ENCODE measurements around the gene UBA52.

DNA sequence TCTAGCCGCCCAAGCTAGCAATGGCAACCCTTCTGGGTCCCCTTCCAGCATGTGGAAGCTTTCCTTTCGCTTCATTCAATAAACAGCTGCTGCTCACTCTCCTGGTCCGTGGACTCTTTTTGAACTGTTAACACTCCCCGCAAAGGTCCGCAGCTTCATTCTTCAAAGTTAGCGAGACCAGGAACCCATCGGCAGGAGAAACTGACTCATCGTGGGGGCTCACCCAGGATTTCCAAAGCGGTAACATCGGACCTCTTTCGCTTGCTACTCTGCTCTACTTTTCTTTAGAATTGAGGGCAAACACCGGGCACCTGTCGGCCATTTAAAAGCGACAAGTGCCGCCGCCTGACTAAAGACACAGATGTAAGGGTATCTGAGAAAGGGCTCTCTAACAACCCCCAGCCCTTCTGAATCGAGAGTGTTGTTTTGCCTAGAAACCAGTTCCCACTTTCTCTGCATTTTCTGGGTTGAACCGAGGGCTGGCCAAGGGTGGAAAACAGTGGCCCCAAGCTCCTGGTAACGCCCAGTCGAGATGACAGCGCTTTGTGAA is 5.8 kb downstream of the UBA52 start:
- TF ChIP-seq, protein P1, sequence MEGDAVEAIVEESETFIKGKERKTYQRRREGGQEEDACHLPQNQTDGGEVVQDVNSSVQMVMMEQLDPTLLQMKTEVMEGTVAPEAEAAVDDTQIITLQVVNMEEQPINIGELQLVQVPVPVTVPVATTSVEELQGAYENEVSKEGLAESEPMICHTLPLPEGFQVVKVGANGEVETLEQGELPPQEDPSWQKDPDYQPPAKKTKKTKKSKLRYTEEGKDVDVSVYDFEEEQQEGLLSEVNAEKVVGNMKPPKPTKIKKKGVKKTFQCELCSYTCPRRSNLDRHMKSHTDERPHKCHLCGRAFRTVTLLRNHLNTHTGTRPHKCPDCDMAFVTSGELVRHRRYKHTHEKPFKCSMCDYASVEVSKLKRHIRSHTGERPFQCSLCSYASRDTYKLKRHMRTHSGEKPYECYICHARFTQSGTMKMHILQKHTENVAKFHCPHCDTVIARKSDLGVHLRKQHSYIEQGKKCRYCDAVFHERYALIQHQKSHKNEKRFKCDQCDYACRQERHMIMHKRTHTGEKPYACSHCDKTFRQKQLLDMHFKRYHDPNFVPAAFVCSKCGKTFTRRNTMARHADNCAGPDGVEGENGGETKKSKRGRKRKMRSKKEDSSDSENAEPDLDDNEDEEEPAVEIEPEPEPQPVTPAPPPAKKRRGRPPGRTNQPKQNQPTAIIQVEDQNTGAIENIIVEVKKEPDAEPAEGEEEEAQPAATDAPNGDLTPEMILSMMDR (IDR thresholded peaks at IDR 0.05; ENCODE audit: insufficient read depth, low read length): no peak
- TF ChIP-seq REST (IDR thresholded peaks at IDR 0.05; ENCODE audit: insufficient replicate concordance, low read depth) (no peak), POLR2AphosphoS5 (IDR thresholded peaks at IDR 0.05; ENCODE audit: low read depth) (no peak)

Data from HL-60 (cell line).